DOHH2 (cell line): ENCODE measurements around the gene C22orf15.

ENCODE experiments used
- H3F3A ChIP-seq: fragments of 200-600 bp; sonication (generic), shearing (Covaris generic); 2 replicates; pipeline ENCODE4 v1.6.0; 2016; ENCODE audit warnings: antibody characterized with exemption, mild to moderate bottlenecking; ENCODE audit not compliant: control insufficient read depth, insufficient read depth
- H3K27ac ChIP-seq: fragments of 200-600 bp; sonication (generic); 2 replicates; pipeline ENCODE4 v1.5.1; 2014; ENCODE audit warnings: low read depth, mild to moderate bottlenecking, low read length, moderate library complexity
- H3K27me3 ChIP-seq: fragments of 200-600 bp; sonication (generic); 2 replicates; pipeline ENCODE4 v1.6.1; 2014; ENCODE audit warnings: mild to moderate bottlenecking, low read length, mixed read lengths; ENCODE audit not compliant: control insufficient read depth
- H3K36me3 ChIP-seq: fragments of 200-600 bp; sonication (generic); 2 replicates; pipeline ENCODE4 v1.6.1; 2014; ENCODE audit warnings: mild to moderate bottlenecking, low read length, moderate library complexity, mixed read lengths; ENCODE audit not compliant: control insufficient read depth
- H3K4me1 ChIP-seq: fragments of 200-600 bp; sonication (generic); 2 replicates; pipeline ENCODE4 v1.6.1; 2014; ENCODE audit warnings: mild to moderate bottlenecking, low read length, mixed read lengths; ENCODE audit not compliant: control insufficient read depth
- H3K4me2 ChIP-seq: fragments of 200-600 bp; sonication (generic); 2 replicates; pipeline ENCODE4 v1.6.0; 2014; ENCODE audit warnings: mild to moderate bottlenecking, low read length, moderate library complexity
- H3K4me3 ChIP-seq: fragments of 200-600 bp; sonication (generic); 2 replicates; pipeline ENCODE4 v1.5.1; 2014; ENCODE audit warnings: mild to moderate bottlenecking, low read length, mixed read lengths
- H3K79me2 ChIP-seq: fragments of 200-600 bp; sonication (generic); 2 replicates; pipeline ENCODE4 v1.6.1; 2014; ENCODE audit warnings: mild to moderate bottlenecking, low read length, mixed read lengths; ENCODE audit not compliant: control insufficient read depth
- H3K9me2 ChIP-seq: fragments of 200-600 bp; sonication (generic); replicated peaks from 2 replicates; pipeline ENCODE4 v1.6.1; 2014; ENCODE audit warnings: mild to moderate bottlenecking, low read length, mixed read lengths; ENCODE audit not compliant: control insufficient read depth
- H3K9me3 ChIP-seq: fragments of 200-600 bp; sonication (generic); 2 replicates; pipeline ENCODE4 v1.6.1; 2014; ENCODE audit warnings: antibody characterized with exemption, low read length, mixed read lengths; ENCODE audit not compliant: control insufficient read depth, insufficient read depth
- H4K20me1 ChIP-seq: fragments of 200-600 bp; sonication (generic); 2 replicates; pipeline ENCODE4 v1.6.0; 2014; ENCODE audit warnings: low read depth, mild to moderate bottlenecking, antibody characterized with exemption, low read length, moderate library complexity; ENCODE audit not compliant: control insufficient read depth, insufficient read depth
- EZH2phosphoT487 ChIP-seq: fragments of 200-600 bp; sonication (generic); IDR thresholded peaks from 2 replicates; pipeline ENCODE4 v1.6.1; 2017; ENCODE audit warnings: borderline replicate concordance, mild to moderate bottlenecking, antibody characterized with exemption, low read length, moderate library complexity, mixed read lengths
- TF ChIP-seq, protein P1 (sequence below): fragments of 200-600 bp; sonication (generic); IDR thresholded peaks from one replicate; pipeline ENCODE4 v1.5.1; 2014; ENCODE audit warnings: antibody characterized with exemption, mild to moderate bottlenecking, low read depth, low read length; ENCODE audit not compliant: poor library complexity, severe bottlenecking

Gene C22orf15

DNA sequence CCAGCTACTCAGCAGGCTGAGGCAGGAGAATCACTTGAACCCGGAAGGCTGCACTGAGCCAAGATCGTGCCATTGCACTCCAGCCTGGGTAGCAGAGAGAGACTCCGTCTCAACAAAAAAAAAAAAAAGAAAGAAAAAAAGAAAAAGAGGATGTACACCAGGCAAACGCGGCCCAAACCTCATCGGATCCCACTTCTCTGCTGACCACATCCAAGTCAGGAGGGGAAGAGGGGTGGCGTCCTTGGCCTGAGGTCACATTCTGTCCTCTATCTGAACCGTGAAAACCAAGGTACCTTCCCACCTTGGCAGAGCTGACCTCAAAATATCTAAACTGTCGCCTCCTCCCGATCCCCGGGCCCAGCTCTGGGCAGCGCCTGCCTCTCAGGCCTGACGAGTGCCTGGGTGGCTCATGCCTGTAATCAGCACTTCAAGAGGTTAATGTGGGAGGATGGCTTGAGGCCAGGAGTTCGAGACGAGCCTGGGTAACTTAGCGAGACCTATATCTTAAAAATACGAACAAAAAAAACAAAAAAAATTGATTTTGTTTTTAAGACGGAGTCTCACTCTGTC is 46.9 kb upstream of the C22orf15 start:
- Histone ChIP-seq H3F3A (no peaks in the 10 kb centered on the region; the same call in 1 of the 2 replicates), H4K20me1 (no peaks in the 10 kb centered on the region), H3K79me2 (peaks cover 23% of the 10 kb centered on the region), H3K4me2 (peak overlapping the region; percentile 84), H3K27ac (no peak overlapping the region), H3K36me3 (peaks cover 32% of the 10 kb centered on the region), H3K27me3 (no peaks in the 10 kb centered on the region), H3K4me3 (peak overlapping the region; percentile 91), H3K9me2 (no peaks in the 10 kb centered on the region), H3K4me1 (peaks cover 20% of the 10 kb centered on the region), H3K9me3 (no peaks in the 10 kb centered on the region)
- no peak for TF ChIP-seq EZH2phosphoT487
- TF ChIP-seq, protein P1, sequence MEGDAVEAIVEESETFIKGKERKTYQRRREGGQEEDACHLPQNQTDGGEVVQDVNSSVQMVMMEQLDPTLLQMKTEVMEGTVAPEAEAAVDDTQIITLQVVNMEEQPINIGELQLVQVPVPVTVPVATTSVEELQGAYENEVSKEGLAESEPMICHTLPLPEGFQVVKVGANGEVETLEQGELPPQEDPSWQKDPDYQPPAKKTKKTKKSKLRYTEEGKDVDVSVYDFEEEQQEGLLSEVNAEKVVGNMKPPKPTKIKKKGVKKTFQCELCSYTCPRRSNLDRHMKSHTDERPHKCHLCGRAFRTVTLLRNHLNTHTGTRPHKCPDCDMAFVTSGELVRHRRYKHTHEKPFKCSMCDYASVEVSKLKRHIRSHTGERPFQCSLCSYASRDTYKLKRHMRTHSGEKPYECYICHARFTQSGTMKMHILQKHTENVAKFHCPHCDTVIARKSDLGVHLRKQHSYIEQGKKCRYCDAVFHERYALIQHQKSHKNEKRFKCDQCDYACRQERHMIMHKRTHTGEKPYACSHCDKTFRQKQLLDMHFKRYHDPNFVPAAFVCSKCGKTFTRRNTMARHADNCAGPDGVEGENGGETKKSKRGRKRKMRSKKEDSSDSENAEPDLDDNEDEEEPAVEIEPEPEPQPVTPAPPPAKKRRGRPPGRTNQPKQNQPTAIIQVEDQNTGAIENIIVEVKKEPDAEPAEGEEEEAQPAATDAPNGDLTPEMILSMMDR, result no peak

DNA sequence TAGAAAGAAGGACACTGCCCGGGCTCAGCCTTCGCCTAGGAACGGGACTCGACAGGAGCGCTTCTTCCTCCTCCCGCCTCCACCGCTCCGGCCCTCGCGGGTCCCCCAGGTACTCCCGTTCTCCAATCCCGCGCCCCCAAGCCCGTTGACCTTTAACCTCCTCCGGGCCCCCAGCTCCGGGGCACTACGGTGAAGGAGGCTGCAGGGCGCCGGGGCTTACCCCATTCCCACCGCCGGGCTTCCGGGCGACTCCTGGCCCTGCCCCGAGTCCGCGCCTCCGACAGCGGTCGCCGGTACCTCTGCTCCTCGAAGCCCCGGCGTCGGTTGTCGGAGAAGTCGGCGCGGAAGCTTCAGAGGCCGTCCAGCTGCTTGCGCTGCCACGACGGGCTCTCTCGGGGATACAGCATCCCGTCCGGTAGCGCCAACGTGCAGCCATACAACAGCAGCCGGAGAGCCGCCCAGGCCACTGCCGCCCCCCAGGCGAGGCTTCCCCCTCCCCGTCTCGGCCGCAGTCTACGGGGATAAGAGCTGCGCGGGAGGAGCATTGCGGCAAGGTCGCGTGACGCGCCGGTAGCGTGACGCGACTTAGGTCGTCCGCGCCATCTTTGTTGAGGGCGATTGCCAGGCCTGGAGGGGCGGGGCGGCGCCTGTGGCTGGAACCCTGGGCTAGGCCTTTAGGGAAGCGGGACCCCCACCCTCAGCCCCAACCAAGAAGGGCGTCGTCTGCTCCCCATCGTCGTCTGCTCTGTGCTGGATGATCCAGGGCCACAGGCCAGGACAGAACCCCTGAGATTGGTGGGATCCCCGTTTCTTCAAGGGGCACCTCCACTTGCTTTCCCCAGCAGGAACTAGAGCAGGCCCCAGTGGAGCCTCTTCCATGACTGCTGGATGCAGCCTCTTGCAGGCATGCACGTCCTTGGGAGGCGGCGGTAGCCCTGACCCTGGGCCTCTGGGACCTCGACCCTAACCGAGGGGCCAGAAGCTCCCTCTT is 45.7 kb upstream of the C22orf15 start:
- H3K4me1 ChIP-seq, result peaks cover 20% of the 10 kb centered on the region
- no peaks in the 10 kb centered on the region for H3K9me2 ChIP-seq
- H4K20me1 ChIP-seq, result no peaks in the 10 kb centered on the region
- no peaks in the 10 kb centered on the region; the same call in 1 of the 2 replicates for H3F3A ChIP-seq
- TF ChIP-seq EZH2phosphoT487, result no peak
- TF ChIP-seq, protein P1, result no peak
- peak overlapping the region; percentile 29; the same call in 1 of the 2 replicates for H3K27ac ChIP-seq
- H3K79me2 ChIP-seq, result peaks cover 23% of the 10 kb centered on the region
- H3K36me3 ChIP-seq, result peaks cover 22% of the 10 kb centered on the region
- H3K9me3 ChIP-seq, result no peaks in the 10 kb centered on the region
- H3K4me2 ChIP-seq, result peak overlapping the region; percentile 84
- H3K4me3 ChIP-seq, result peak overlapping the region; percentile 91
- H3K27me3 ChIP-seq, result no peaks in the 10 kb centered on the region

DNA sequence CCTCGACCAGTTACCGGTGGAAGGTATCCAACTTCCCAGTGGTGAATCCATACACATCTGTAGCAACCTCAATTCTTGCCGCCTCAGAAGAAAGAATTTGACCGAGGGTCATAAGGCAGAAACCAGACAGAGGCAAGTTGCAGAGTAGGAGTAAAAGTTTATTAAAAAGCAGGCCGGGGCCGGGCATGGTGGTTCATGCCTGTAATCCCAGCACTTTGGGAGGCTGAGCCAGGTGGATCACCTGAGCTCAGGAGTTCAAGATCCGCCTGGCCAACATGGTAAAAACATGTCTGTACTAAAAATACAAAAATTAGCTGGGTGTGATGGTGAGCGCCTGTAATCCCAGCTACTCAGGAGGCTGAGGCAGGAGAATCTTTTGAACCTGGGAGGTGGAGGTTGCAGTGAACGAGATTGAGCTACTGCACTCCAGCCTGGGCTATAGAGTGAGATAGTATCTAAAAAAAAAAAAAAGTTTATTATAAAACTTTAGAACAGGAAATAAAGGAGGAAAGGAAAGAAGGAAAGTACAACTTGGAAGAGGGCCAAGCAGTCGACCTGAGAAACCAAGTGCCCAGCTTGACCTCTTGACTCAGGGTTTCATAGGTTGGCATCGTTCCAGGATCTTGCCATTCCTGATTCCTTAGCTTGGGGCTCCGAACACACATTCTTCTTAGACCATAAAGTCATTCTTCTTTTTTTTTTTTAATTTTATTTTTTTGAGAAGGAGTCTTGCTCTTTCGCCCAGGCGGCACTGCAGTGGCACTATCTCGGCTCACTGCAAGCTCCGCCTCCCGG is 44.2 kb upstream of the C22orf15 start:
- Histone ChIP-seq H4K20me1 (no peaks in the 10 kb centered on the region), H3K36me3 (peaks cover 15% of the 10 kb centered on the region), H3K4me3 (no peak overlapping the region), H3K9me3 (no peaks in the 10 kb centered on the region), H3K27ac (no peak overlapping the region), H3K9me2 (no peaks in the 10 kb centered on the region), H3F3A (no peaks in the 10 kb centered on the region; the same call in 1 of the 2 replicates), H3K27me3 (no peaks in the 10 kb centered on the region), H3K4me1 (peaks cover 20% of the 10 kb centered on the region), H3K79me2 (peaks cover 23% of the 10 kb centered on the region), H3K4me2 (no peak overlapping the region)
- TF ChIP-seq, protein P1, result no peak
- no peak for TF ChIP-seq EZH2phosphoT487
